Stomach (tissue), 4 donors: ENCODE results near the gene MACC1.

Source experiments
- CTCF ChIP-seq, 7 experiments: fragments of 450-650 bp in 4 of 7; fragments of 200-600 bp in 3 of 7; sonication (generic) in 3 of 7; IDR thresholded peaks; one replicate each; pipeline ENCODE4 v1.5.1; 2016 to 2019; ENCODE audit warnings: antibody characterized with exemption in 7 of 7, control low read depth in 2 of 7, mild to moderate bottlenecking in 1 of 7
- EP300 ChIP-seq: sonication (generic); formaldehyde crosslinking; IDR thresholded peaks from one replicate; pipeline ENCODE4 v1.6.1; 2017; ENCODE audit warnings: antibody characterized with exemption
- POLR2A ChIP-seq, 4 donors: fragments of 450-650 bp; IDR thresholded peaks; one replicate each; pipeline ENCODE4 v1.6.1; 2016; ENCODE audit warnings: antibody characterized with exemption in 4 of 4, control low read depth in 2 of 4, mild to moderate bottlenecking in 1 of 4, moderate library complexity in 1 of 4
- POLR2AphosphoS5 ChIP-seq, 3 donors: sonication (generic); formaldehyde crosslinking; IDR thresholded peaks; one replicate each; pipeline ENCODE4 v1.6.1; 2016; ENCODE audit warnings: antibody characterized with exemption in 3 of 3

GRCh38 chr7:20173828-20174227, 43.4 kb downstream of the MACC1 start:
- TF ChIP-seq CTCF (IDR thresholded peaks at IDR 0.05) (no peak), POLR2A (IDR thresholded peaks at IDR 0.05) (no peak), POLR2AphosphoS5 (IDR thresholded peaks at IDR 0.05) (no peak), EP300 (no peak)
